Neural cell (in vitro differentiated cells): ENCODE measurements around the gene CLEC2D. TPM values are rescaled to one million over a fixed set of nuclear protein-coding genes. Genes with fewer than 3 reads are reported as not detected.
"Not testable (repeated sequence)": the region's sequence is repeated elsewhere in the genome, so short reads cannot be mapped to it uniquely, and the experiment has no call there.

ENCODE experiments used
- H2AFZ ChIP-seq: fragments of 200-600, 300-800 bp; sonication (generic), shearing (Covaris generic); 2 replicates; pipeline ENCODE4 v1.6.0; 2014; ENCODE audit warnings: low read depth, mild to moderate bottlenecking, antibody characterized with exemption, low read length, moderate library complexity
- H3F3A ChIP-seq: fragments of 200-600 bp; shearing (Covaris generic); 2 replicates; pipeline ENCODE4 v1.6.1; 2016; ENCODE audit warnings: mild to moderate bottlenecking, moderate library complexity, mixed read lengths, antibody characterized with exemption, low read length; ENCODE audit not compliant: insufficient read depth, poor library complexity, severe bottlenecking
- H3K27ac ChIP-seq: fragments of 200-600, 300-800 bp; sonication (generic), shearing (Covaris generic); 2 replicates; pipeline ENCODE4 v1.5.1; 2014; ENCODE audit warnings: mild to moderate bottlenecking, low read length, moderate library complexity
- H3K27me3 ChIP-seq: fragments of 300-800, 200-600 bp; sonication (generic), shearing (Covaris generic); 2 replicates; pipeline ENCODE4 v1.6.0; 2014; ENCODE audit warnings: mild to moderate bottlenecking, low read depth, low read length, moderate library complexity; ENCODE audit not compliant: insufficient read depth
- H3K36me3 ChIP-seq: fragments of 300-800, 200-600 bp; sonication (generic), shearing (Covaris generic); 2 replicates; pipeline ENCODE4 v1.5.1; 2014; ENCODE audit warnings: mild to moderate bottlenecking, antibody characterized with exemption, low read length, moderate library complexity; ENCODE audit not compliant: insufficient read depth
- H3K4me2 ChIP-seq: fragments of 300-800, 200-600 bp; sonication (generic), shearing (Covaris generic); 2 replicates; pipeline ENCODE4 v1.6.0; 2014; ENCODE audit warnings: mild to moderate bottlenecking, low read length
- H3K4me3 ChIP-seq: fragments of 300-800, 200-600 bp; sonication (generic), shearing (Covaris generic); 2 replicates; pipeline ENCODE4 v1.5.1; 2014; ENCODE audit warnings: mild to moderate bottlenecking, low read length, moderate library complexity
- H3K79me2 ChIP-seq: fragments of 200-600 bp; shearing (Covaris generic); replicated peaks from 2 replicates; pipeline ENCODE4 v1.6.0; 2014; ENCODE audit warnings: mild to moderate bottlenecking, low read length, moderate library complexity; ENCODE audit not compliant: insufficient read depth
- H3K9ac ChIP-seq: fragments of 300-800, 200-600 bp; sonication (generic), shearing (Covaris generic); 2 replicates; pipeline ENCODE4 v1.6.1; 2016; ENCODE audit warnings: mild to moderate bottlenecking, low read length, mixed read lengths
- H3K9me2 ChIP-seq: fragments of 200-600 bp; shearing (Covaris generic); 2 replicates; pipeline ENCODE4 v1.6.1; 2016; ENCODE audit warnings: mild to moderate bottlenecking, low read length, mixed read lengths; ENCODE audit not compliant: insufficient read depth
- H3K9me3 ChIP-seq: fragments of 200-600, 300-800 bp; sonication (generic), shearing (Covaris generic); 2 replicates; pipeline ENCODE4 v1.6.1; 2016; ENCODE audit warnings: mild to moderate bottlenecking, mixed run types, low read length, moderate library complexity, mixed read lengths
- H4K20me1 ChIP-seq: fragments of 200-600 bp; shearing (Covaris generic); 2 replicates; pipeline ENCODE4 v1.6.1; 2016; ENCODE audit warnings: mild to moderate bottlenecking, mixed run types; ENCODE audit not compliant: insufficient read depth
- EP300 ChIP-seq: fragments of 450-650 bp; conservative IDR thresholded peaks from 2 replicates; pipeline ENCODE4 v1.6.1; 2014; ENCODE audit warnings: antibody characterized with exemption, mild to moderate bottlenecking, moderate library complexity; ENCODE audit not compliant: poor library complexity, severe bottlenecking
- EZH2 ChIP-seq: fragments of 200-600, 300-800 bp; shearing (Covaris generic), sonication (generic); IDR thresholded peaks from 2 replicates; pipeline ENCODE4 v1.6.1; 2014; ENCODE audit warnings: antibody characterized with exemption, low read length, borderline replicate concordance, mild to moderate bottlenecking; ENCODE audit not compliant: insufficient read depth, poor library complexity, severe bottlenecking
- MXI1 ChIP-seq: fragments of 450-650 bp; conservative IDR thresholded peaks from 2 replicates; pipeline ENCODE4 v1.6.1; 2014; ENCODE audit warnings: antibody characterized with exemption, mild to moderate bottlenecking; ENCODE audit not compliant: poor library complexity, severe bottlenecking
- POLR2AphosphoS5 ChIP-seq: IDR thresholded peaks from 2 replicates; pipeline ENCODE4 v1.6.1; 2012
- RAD21 ChIP-seq: fragments of 450-650 bp; conservative IDR thresholded peaks from 2 replicates; pipeline ENCODE4 v1.6.1; 2014; ENCODE audit warnings: antibody characterized with exemption, mild to moderate bottlenecking, moderate library complexity
- SMC3 ChIP-seq: fragments of 450-650 bp; conservative IDR thresholded peaks from 2 replicates; pipeline ENCODE4 v1.6.1; 2014; ENCODE audit warnings: antibody characterized with exemption, mild to moderate bottlenecking, moderate library complexity; ENCODE audit not compliant: poor library complexity
- TAF1 ChIP-seq: IDR thresholded peaks from 2 replicates; pipeline ENCODE4 v1.6.1; 2012; ENCODE audit warnings: low read depth
- polyA plus RNA-seq: library from polyadenylated mRNA; depleted of rRNA; stranded (reverse); fragments of >200 nt; gene quantifications from 2 replicates; pipeline ENCODE4 v1.2.3, GENCODE V29; 2014
- TF ChIP-seq, protein P1 (sequence below): IDR thresholded peaks from 2 replicates; pipeline ENCODE4 v1.6.1; 2012; ENCODE audit warnings: borderline replicate concordance
- TF ChIP-seq, protein P2 (sequence below): fragments of 450-650 bp; IDR thresholded peaks from 2 replicates; pipeline ENCODE4 v1.5.1; 2014; ENCODE audit warnings: antibody characterized with exemption, mild to moderate bottlenecking, moderate library complexity; ENCODE audit not compliant: poor library complexity, severe bottlenecking

Gene CLEC2D
- polyA plus RNA-seq, 1 donor from 2014 or later, result 2.6 TPM

- H3K36me3 ChIP-seq, H4K20me1 ChIP-seq, H3K9me2 ChIP-seq, H3K9me3 ChIP-seq, H3K79me2 ChIP-seq, H3K4me2 ChIP-seq, H2AFZ ChIP-seq, H3K27ac ChIP-seq, H3K4me3 ChIP-seq, H3K27me3 ChIP-seq, H3K9ac ChIP-seq, H3F3A ChIP-seq: not testable (repeated sequence)
Measured at GRCh38 chr12:9739404-9740105, 70.0 kb downstream of the CLEC2D start.

DNA sequence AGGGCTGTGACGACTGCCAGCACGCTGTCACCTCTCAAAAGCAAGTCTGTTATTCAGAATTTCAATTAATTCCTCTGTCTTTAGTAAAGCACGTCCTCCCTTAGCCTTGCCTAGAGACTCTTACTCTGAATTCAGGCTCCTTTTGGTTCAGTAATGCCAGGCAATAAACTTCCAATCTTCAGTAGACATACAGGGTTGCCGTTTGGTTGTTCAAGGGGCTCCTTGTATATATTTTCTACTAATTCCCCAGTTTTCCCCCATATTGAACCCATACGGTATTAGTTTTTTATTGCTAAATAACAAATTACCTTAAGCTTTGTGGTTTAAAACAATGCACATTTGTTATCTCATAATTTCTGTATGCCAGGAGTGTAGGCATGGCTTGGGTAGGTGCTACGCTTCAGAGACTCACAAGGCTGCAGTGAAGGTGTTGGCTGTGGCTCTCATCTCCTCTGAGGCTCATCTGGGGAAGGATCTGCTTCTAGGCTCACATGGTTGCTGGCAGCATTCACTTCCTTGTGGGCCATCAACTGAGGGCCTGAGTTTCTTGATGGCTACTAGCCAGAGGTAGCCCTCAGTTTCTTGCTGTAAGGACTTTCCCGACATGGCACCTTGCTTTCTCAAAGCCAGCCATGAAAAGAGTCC lies 70.7 kb downstream of the CLEC2D start:
- H3F3A ChIP-seq, result no peaks in the 10 kb centered on the region
- H3K9ac ChIP-seq, result no peak overlapping the region
- no peaks in the 10 kb centered on the region for H3K36me3 ChIP-seq
- no peak overlapping the region for H3K4me3 ChIP-seq
- H3K4me2 ChIP-seq, result no peak overlapping the region
- no peaks in the 10 kb centered on the region for H4K20me1 ChIP-seq
- H3K9me3 ChIP-seq, result no peaks in the 10 kb centered on the region
- H3K27ac ChIP-seq, result no peak overlapping the region
- no peak for TF ChIP-seq MXI1
- TF ChIP-seq, protein P1, sequence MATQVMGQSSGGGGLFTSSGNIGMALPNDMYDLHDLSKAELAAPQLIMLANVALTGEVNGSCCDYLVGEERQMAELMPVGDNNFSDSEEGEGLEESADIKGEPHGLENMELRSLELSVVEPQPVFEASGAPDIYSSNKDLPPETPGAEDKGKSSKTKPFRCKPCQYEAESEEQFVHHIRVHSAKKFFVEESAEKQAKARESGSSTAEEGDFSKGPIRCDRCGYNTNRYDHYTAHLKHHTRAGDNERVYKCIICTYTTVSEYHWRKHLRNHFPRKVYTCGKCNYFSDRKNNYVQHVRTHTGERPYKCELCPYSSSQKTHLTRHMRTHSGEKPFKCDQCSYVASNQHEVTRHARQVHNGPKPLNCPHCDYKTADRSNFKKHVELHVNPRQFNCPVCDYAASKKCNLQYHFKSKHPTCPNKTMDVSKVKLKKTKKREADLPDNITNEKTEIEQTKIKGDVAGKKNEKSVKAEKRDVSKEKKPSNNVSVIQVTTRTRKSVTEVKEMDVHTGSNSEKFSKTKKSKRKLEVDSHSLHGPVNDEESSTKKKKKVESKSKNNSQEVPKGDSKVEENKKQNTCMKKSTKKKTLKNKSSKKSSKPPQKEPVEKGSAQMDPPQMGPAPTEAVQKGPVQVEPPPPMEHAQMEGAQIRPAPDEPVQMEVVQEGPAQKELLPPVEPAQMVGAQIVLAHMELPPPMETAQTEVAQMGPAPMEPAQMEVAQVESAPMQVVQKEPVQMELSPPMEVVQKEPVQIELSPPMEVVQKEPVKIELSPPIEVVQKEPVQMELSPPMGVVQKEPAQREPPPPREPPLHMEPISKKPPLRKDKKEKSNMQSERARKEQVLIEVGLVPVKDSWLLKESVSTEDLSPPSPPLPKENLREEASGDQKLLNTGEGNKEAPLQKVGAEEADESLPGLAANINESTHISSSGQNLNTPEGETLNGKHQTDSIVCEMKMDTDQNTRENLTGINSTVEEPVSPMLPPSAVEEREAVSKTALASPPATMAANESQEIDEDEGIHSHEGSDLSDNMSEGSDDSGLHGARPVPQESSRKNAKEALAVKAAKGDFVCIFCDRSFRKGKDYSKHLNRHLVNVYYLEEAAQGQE, result no peak
- no peak for TF ChIP-seq SMC3
- TF ChIP-seq TAF1, result no peak
- no peak for TF ChIP-seq EZH2
- TF ChIP-seq, protein P2, sequence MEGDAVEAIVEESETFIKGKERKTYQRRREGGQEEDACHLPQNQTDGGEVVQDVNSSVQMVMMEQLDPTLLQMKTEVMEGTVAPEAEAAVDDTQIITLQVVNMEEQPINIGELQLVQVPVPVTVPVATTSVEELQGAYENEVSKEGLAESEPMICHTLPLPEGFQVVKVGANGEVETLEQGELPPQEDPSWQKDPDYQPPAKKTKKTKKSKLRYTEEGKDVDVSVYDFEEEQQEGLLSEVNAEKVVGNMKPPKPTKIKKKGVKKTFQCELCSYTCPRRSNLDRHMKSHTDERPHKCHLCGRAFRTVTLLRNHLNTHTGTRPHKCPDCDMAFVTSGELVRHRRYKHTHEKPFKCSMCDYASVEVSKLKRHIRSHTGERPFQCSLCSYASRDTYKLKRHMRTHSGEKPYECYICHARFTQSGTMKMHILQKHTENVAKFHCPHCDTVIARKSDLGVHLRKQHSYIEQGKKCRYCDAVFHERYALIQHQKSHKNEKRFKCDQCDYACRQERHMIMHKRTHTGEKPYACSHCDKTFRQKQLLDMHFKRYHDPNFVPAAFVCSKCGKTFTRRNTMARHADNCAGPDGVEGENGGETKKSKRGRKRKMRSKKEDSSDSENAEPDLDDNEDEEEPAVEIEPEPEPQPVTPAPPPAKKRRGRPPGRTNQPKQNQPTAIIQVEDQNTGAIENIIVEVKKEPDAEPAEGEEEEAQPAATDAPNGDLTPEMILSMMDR, result no peak
- no peak for TF ChIP-seq RAD21
- no peak for TF ChIP-seq EP300
- no peak for TF ChIP-seq POLR2AphosphoS5
- H2AFZ ChIP-seq, result no peak overlapping the region
- H3K79me2 ChIP-seq, result no peaks in the 10 kb centered on the region
- no peaks in the 10 kb centered on the region for H3K27me3 ChIP-seq
- H3K9me2 ChIP-seq, result no peaks in the 10 kb centered on the region
